Fibroblast of lung (primary cell): ENCODE results near the gene GJC3. TPM values are rescaled to one million over a fixed set of nuclear protein-coding genes. Genes with fewer than 3 reads are reported as not detected.

Experiments used
- DNase-seq, 2 donors: peaks; one replicate each; pipeline versions ENCODE4 v3.0.0 to v3.0.0-alpha.2; 2010; ENCODE audit warnings: low read depth in 2 of 2
- H2AFZ ChIP-seq: 2 replicates; pipeline ENCODE4 v1.5.1; 2012; ENCODE audit warnings: low read length, control low read depth, inconsistent platforms
- H3K27ac ChIP-seq: 2 replicates; pipeline ENCODE4 v1.5.1; 2011; ENCODE audit warnings: low read length, control low read depth; ENCODE audit not compliant: insufficient read depth
- H3K27me3 ChIP-seq: 2 replicates; pipeline ENCODE4 v1.5.1; 2011; ENCODE audit warnings: mild to moderate bottlenecking, low read length; ENCODE audit not compliant: control insufficient read depth, insufficient read depth
- H3K36me3 ChIP-seq: 2 replicates; pipeline ENCODE4 v1.5.1; 2011; ENCODE audit warnings: low read length; ENCODE audit not compliant: control insufficient read depth, insufficient read depth
- H3K4me1 ChIP-seq: 2 replicates; pipeline ENCODE4 v1.5.1; 2011; ENCODE audit warnings: low read length; ENCODE audit not compliant: control insufficient read depth, insufficient read depth; ENCODE audit errors: extremely low read depth
- H3K4me2 ChIP-seq: 2 replicates; pipeline ENCODE4 v1.5.1; 2011; ENCODE audit warnings: low read length, control low read depth; ENCODE audit not compliant: insufficient read depth; ENCODE audit errors: extremely low read depth
- H3K4me3 ChIP-seq, 4 experiments: fragments of 200-600 bp in 1 of 4; sonication (generic) in 1 of 4; replicated peaks in 1 of 4; 2 replicates each; pipeline ENCODE4 v1.5.1; 2011 to 2016; ENCODE audit warnings: low read length in 4 of 4, low read depth in 3 of 4, mild to moderate bottlenecking in 3 of 4, control low read depth in 2 of 4, inconsistent platforms in 1 of 4, mixed read lengths in 1 of 4; ENCODE audit not compliant: insufficient read depth in 1 of 4; ENCODE audit errors: control extremely low read depth in 1 of 4
- H3K79me2 ChIP-seq: 2 replicates; pipeline ENCODE4 v1.5.1; 2012; ENCODE audit warnings: mild to moderate bottlenecking, low read length, inconsistent platforms; ENCODE audit not compliant: control insufficient read depth, insufficient read depth
- H3K9ac ChIP-seq: 2 replicates; pipeline ENCODE4 v1.5.1; 2011; ENCODE audit warnings: mild to moderate bottlenecking, low read length, control low read depth; ENCODE audit not compliant: insufficient read depth
- H3K9me3 ChIP-seq: 2 replicates; pipeline ENCODE4 v1.5.1; 2012; ENCODE audit warnings: low read depth, low read length; ENCODE audit not compliant: control insufficient read depth, insufficient read depth
- H4K20me1 ChIP-seq: 2 replicates; pipeline ENCODE4 v1.5.1; 2011; ENCODE audit warnings: low read length; ENCODE audit not compliant: control insufficient read depth, insufficient read depth; ENCODE audit errors: extremely low read depth
- EZH2 ChIP-seq: IDR thresholded peaks from 2 replicates; pipeline ENCODE4 v1.5.1; 2012; ENCODE audit warnings: low read length, control low read depth, mild to moderate bottlenecking; ENCODE audit errors: missing control alignments
- polyA plus RNA-seq, 2 donors: library from polyadenylated mRNA; depleted of rRNA in 1 of 2; stranded (reverse) in 1 of 2; unstranded in 1 of 2; fragments of >200 nt; gene quantifications; 2 replicates each; pipeline ENCODE4 v1.2.1, GENCODE V29; 2011 to 2012; ENCODE audit warnings: missing spikeins in 1 of 2
- total RNA-seq: library from RNA; depleted of rRNA; stranded (reverse); fragments of >200 nt; gene quantifications from 2 replicates; pipeline ENCODE4 v1.2.1, GENCODE V29; 2014
- TF ChIP-seq, protein P1 (sequence below), 2 donors: IDR thresholded peaks in 1 of 2; conservative IDR thresholded peaks in 1 of 2; 1 replicate in 1 of 2; 2 replicates in 1 of 2; pipeline ENCODE4 v1.5.1; 2011 to 2012; ENCODE audit warnings: low read length in 2 of 2, control low read depth in 1 of 2, inconsistent platforms in 1 of 2, low read depth in 1 of 2, mild to moderate bottlenecking in 1 of 2

Gene GJC3
- total and polyA plus RNA-seq, 2 donors (not counting 1 experiment from before 2014, with no cell fraction given) = not detected

DNA sequence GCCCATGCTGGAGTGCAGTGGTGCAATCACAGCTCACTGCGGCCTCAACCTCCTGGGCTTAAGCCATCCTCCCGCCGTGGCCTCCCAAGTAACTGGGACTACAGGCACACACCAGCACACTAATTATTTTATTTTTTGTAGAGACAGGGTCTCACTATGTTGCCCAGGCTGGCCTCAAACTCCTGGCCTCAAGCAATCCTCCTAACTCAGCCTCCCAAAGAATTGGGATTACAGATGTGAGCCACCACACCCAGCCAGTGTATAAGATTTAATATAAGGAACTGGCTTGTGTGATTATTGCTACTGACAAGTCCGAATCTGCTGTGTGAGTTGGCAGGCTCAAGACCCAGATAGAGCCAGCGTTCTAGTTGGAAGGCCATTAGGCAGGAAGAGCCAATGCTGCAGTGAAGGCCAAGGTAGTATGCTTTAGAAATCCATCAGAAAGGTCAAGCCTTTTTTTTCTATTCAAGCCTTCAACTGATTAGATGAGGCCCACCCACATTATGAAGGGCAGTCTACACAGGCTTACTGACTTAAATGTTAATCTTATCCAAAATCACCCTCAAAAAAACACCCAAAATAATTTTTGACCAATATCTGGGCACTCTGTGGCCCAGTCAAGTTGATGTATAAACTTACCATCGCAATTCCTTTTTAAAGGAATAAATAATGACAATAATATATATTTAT lies 29.4 kb downstream of the GJC3 start:
- Histone ChIP-seq H2AFZ (no peak overlapping the region), H3K9me3 (no peaks in the 10 kb centered on the region), H3K4me1 (no peaks in the 10 kb centered on the region), H4K20me1 (no peaks in the 10 kb centered on the region), H3K4me3 (no peak overlapping the region), H3K27me3 (no peaks in the 10 kb centered on the region), H3K4me2 (no peak overlapping the region), H3K27ac (no peak overlapping the region), H3K9ac (no peak overlapping the region), H3K79me2 (no peaks in the 10 kb centered on the region), H3K36me3 (peaks cover 14% of the 10 kb centered on the region)
- no peak for DNase-seq
- no peak for TF ChIP-seq EZH2
- TF ChIP-seq, protein P1, sequence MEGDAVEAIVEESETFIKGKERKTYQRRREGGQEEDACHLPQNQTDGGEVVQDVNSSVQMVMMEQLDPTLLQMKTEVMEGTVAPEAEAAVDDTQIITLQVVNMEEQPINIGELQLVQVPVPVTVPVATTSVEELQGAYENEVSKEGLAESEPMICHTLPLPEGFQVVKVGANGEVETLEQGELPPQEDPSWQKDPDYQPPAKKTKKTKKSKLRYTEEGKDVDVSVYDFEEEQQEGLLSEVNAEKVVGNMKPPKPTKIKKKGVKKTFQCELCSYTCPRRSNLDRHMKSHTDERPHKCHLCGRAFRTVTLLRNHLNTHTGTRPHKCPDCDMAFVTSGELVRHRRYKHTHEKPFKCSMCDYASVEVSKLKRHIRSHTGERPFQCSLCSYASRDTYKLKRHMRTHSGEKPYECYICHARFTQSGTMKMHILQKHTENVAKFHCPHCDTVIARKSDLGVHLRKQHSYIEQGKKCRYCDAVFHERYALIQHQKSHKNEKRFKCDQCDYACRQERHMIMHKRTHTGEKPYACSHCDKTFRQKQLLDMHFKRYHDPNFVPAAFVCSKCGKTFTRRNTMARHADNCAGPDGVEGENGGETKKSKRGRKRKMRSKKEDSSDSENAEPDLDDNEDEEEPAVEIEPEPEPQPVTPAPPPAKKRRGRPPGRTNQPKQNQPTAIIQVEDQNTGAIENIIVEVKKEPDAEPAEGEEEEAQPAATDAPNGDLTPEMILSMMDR (conservative IDR thresholded peaks at IDR 0.05 in 1 of 2, IDR thresholded peaks at IDR 0.05 in 1 of 2; ENCODE audit: low read depth in 1 of 2, low read length in 2 of 2) = no peak

DNA sequence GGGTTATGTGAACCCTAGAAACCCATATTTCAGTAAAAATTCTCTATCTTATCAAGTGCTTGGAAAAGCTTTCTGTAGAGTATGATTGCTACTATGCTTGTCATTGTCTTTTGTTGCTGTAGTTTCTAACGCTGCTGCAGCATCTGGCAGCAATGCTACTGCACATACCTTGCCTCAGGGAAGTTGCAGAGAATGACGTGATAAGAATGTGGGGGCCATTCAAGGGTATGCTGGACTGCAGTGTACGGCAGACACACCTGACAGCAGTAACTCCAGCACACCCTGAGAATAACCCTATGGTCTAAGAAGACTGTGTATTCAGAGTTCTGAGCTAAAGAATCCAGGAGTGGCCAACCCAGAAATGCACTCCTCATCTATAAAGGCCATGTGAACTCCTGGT lies 30.6 kb downstream of the GJC3 start:
- Histone ChIP-seq H3K4me2 (no peak overlapping the region), H2AFZ (no peak overlapping the region), H3K4me3 (no peak overlapping the region), H3K27ac (no peak overlapping the region), H3K27me3 (no peaks in the 10 kb centered on the region), H3K9me3 (no peaks in the 10 kb centered on the region), H3K36me3 (peaks cover 14% of the 10 kb centered on the region), H3K79me2 (no peaks in the 10 kb centered on the region), H4K20me1 (no peaks in the 10 kb centered on the region), H3K4me1 (no peaks in the 10 kb centered on the region), H3K9ac (no peak overlapping the region)
- TF ChIP-seq, protein P1 (conservative IDR thresholded peaks at IDR 0.05 in 1 of 2, IDR thresholded peaks at IDR 0.05 in 1 of 2; ENCODE audit: low read depth in 1 of 2, low read length in 2 of 2) = no peak
- no peak for TF ChIP-seq EZH2
- no peak for DNase-seq

DNA sequence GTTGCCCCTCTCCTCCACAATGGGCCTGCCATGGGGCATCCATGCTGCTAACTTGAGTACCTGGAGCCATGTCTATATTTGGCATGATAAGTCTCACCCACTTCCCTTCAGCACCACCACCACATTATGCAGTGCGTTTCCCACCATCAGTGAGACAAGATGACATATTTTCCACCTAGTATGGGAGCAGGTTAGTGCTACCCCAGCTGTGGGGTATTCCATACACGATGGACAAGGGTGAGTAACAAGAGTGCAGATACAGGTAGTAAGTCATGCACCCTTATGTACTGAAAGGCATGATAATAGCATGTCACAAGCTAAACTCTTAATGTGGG lies 31.4 kb downstream of the GJC3 start:
- TF ChIP-seq, protein P1 (conservative IDR thresholded peaks at IDR 0.05 in 1 of 2, IDR thresholded peaks at IDR 0.05 in 1 of 2; ENCODE audit: low read depth in 1 of 2, low read length in 2 of 2) = no peak
- no peak for TF ChIP-seq EZH2
- H3K4me2 ChIP-seq = no peak overlapping the region
- no peak overlapping the region for H2AFZ ChIP-seq

More for the DNA sequence above, 31.4 kb downstream of the GJC3 start:
- no peak for DNase-seq
- Histone ChIP-seq H3K4me3 (no peak overlapping the region), H3K9me3 (no peaks in the 10 kb centered on the region), H4K20me1 (no peaks in the 10 kb centered on the region), H3K9ac (no peak overlapping the region), H3K27ac (no peak overlapping the region), H3K27me3 (no peaks in the 10 kb centered on the region), H3K79me2 (no peaks in the 10 kb centered on the region), H3K4me1 (no peaks in the 10 kb centered on the region), H3K36me3 (peaks cover 10% of the 10 kb centered on the region)
